Colonic mucosa (tissue), 4 donors: ENCODE results near the gene FAM53A. TPM values are rescaled to one million over a fixed set of nuclear protein-coding genes. Genes with fewer than 3 reads are reported as not detected.

ENCODE experiments used
- DNase-seq: peaks from one replicate; pipeline ENCODE4 v3.0.0-alpha.2; 2020
- H3K27ac ChIP-seq: fragments of 200-600 bp; one replicate; pipeline ENCODE4 v1.8.0; 2021
- H3K27me3 ChIP-seq: fragments of 200-600 bp; one replicate; pipeline ENCODE4 v1.8.0; 2021
- H3K36me3 ChIP-seq: fragments of 200-600 bp; one replicate; pipeline ENCODE4 v1.8.0; 2021
- H3K4me1 ChIP-seq: fragments of 200-600 bp; one replicate; pipeline ENCODE4 v1.8.0; 2021; ENCODE audit warnings: mild to moderate bottlenecking
- H3K4me3 ChIP-seq: fragments of 200-600 bp; one replicate; pipeline ENCODE4 v1.8.0; 2021
- H3K9ac ChIP-seq, 2 donors: one replicate each; pipeline ENCODE4 v1.7.0; 2013; ENCODE audit warnings: control low read depth in 2 of 2, low read depth in 2 of 2, low read length in 2 of 2
- H3K9me3 ChIP-seq: fragments of 200-600 bp; one replicate; pipeline ENCODE4 v1.8.0; 2021
- CTCF ChIP-seq: fragments of 200-600 bp; IDR thresholded peaks from one replicate; pipeline ENCODE4 v1.8.0; 2022; ENCODE audit warnings: antibody characterized with exemption, mild to moderate bottlenecking
- intact Hi-C: fragments of 100-400 bp; cut with DNase I; formaldehyde crosslinking; loops from one replicate; pipeline ENCODE4 v1.14.1; 2022
- total RNA-seq, 2 donors: library from RNA; stranded (reverse); fragmentation: NEBNext Ultra II Directional in 1 of 2; extraction: Animal tissue kit (Norgen Biotek cat#: 25700) in 1 of 2; gene quantifications; one replicate each; pipeline ENCODE4 v1.2.1, GENCODE V29; 2021
- donor health status: healthy.
- donor health status: DM: no; HTN: no; CAD: no.
- donor health status: DM: no; HTN: no; CAD: no.

FAM53A gene
- total RNA-seq, 2 donors from 2014 or later: 0.86 to 1.5 TPM

GRCh38 chr4:1640190-1640589 lies 43.9 kb downstream of the FAM53A start:
- Histone ChIP-seq H3K4me3 (no peak overlapping the region), H3K36me3 (no peaks in the 10 kb centered on the region), H3K4me1 (no peaks in the 10 kb centered on the region), H3K27me3 (no peaks in the 10 kb centered on the region), H3K9ac (no peak overlapping the region), H3K9me3 (no peaks in the 10 kb centered on the region), H3K27ac (no peak overlapping the region)
- no peak for DNase-seq
- intact Hi-C loops: no loop called here
- no peak for TF ChIP-seq CTCF

GRCh38 chr4:1639299-1639868 lies 44.7 kb downstream of the FAM53A start:
- TF ChIP-seq CTCF: no peak
- Histone ChIP-seq H3K9me3 (no peaks in the 10 kb centered on the region), H3K4me1 (no peaks in the 10 kb centered on the region), H3K4me3 (no peak overlapping the region), H3K9ac (no peak overlapping the region), H3K27ac (no peak overlapping the region), H3K36me3 (no peaks in the 10 kb centered on the region), H3K27me3 (no peaks in the 10 kb centered on the region)
- intact Hi-C loops: no loop called here
- DNase-seq: no peak

GRCh38 chr4:1638873-1639272 lies 45.2 kb downstream of the FAM53A start:
- TF ChIP-seq CTCF: no peak

GRCh38 chr4:1638272-1638598 lies 45.9 kb downstream of the FAM53A start:
- no peak for TF ChIP-seq CTCF
- Histone ChIP-seq H3K9ac (no peak overlapping the region), H3K4me3 (no peak overlapping the region), H3K36me3 (no peaks in the 10 kb centered on the region), H3K4me1 (no peaks in the 10 kb centered on the region), H3K9me3 (no peaks in the 10 kb centered on the region), H3K27ac (no peak overlapping the region), H3K27me3 (no peaks in the 10 kb centered on the region)
- no peak for DNase-seq
- intact Hi-C loops: no loop called here

More at GRCh38 chr4:1638873-1639272, 45.2 kb downstream of the FAM53A start:
- no peaks in the 10 kb centered on the region for H3K36me3 ChIP-seq
- no peak for DNase-seq
- no peaks in the 10 kb centered on the region for H3K9me3 ChIP-seq
- H3K27me3 ChIP-seq: no peaks in the 10 kb centered on the region
- H3K4me3 ChIP-seq: no peak overlapping the region
- no peaks in the 10 kb centered on the region for H3K4me1 ChIP-seq
- intact Hi-C loops: no loop called here
- H3K27ac ChIP-seq: no peak overlapping the region
- no peak overlapping the region for H3K9ac ChIP-seq

- intact Hi-C loops: no loop called here
- no peak for DNase-seq
- TF ChIP-seq CTCF: no peak
- Histone ChIP-seq H3K9me3 (no peaks in the 10 kb centered on the region), H3K4me3 (no peak overlapping the region), H3K36me3 (no peaks in the 10 kb centered on the region), H3K4me1 (no peaks in the 10 kb centered on the region), H3K27me3 (no peaks in the 10 kb centered on the region), H3K27ac (no peak overlapping the region), H3K9ac (no peak overlapping the region)
These were observed 46.4 kb downstream of the FAM53A start for GRCh38 chr4:1637580-1638271.
